ENCODE data around the gene SYT9. TPM values are rescaled to one million over a fixed set of nuclear protein-coding genes. Genes with fewer than 3 reads are reported as not detected.

Gene SYT9
- total and polyA plus RNA-seq, 2 donors (not counting 3 experiments of a cell fraction or from before 2014, with no cell fraction given) = 0.23 TPM; not detected in 1

DNA sequence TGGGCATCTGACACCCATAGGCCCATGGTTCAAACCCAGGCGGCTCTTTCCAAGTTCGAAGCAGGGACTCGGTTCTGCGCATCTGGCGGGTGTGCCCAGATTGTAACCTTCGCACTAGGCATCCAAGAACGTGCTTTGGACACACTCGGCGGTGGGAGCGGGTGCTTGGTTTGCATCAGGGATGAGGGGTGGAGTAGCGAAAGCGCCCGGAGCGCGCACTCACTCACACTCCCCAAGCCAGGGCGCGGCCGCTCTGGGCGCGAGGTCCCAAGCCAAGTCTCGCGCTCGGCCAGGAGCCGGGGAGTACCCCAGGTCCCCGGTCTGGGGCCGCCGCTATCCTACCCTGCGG, 243 bp upstream of the SYT9 start:
- Histone ChIP-seq H3K4me1 (ENCODE audit: control insufficient read depth, extremely low read depth, insufficient read depth, low read length) (peaks cover 6% of the 10 kb centered on the region), H3K4me3 (replicated peaks in 1 of 3; ENCODE audit: insufficient read depth in 1 of 3, low read depth in 1 of 3, low read length in 3 of 3) (peak overlapping the region; percentile 1 to 50 (median 39)), H3K9me3 (replicated peaks; ENCODE audit: control insufficient read depth, insufficient read depth, low read length) (no peaks in the 10 kb centered on the region), H3K4me2 (ENCODE audit: insufficient read depth, low read length) (peak overlapping the region; percentile 27), H3K36me3 (ENCODE audit: control insufficient read depth in 2 of 2, extremely low read depth in 1 of 2, insufficient read depth in 2 of 2, low read length in 2 of 2) (no peaks in the 10 kb centered on the region), H3K9me1 (replicated peaks; ENCODE audit: control insufficient read depth, extremely low read depth, insufficient read depth, low read length) (no peaks in the 10 kb centered on the region), H4K20me1 (replicated peaks; ENCODE audit: control insufficient read depth, extremely low read depth, insufficient read depth, low read length) (no peaks in the 10 kb centered on the region), H3K27me3 (ENCODE audit: control insufficient read depth in 2 of 2, insufficient read depth in 2 of 2, low read length in 2 of 2) (peaks cover 21 to 46% of the 10 kb centered on the region in 2 experiments), H3K27ac (ENCODE audit: insufficient read depth, low read depth, low read length) (no peak overlapping the region), H3K79me2 (ENCODE audit: control insufficient read depth, insufficient read depth, low read length) (no peaks in the 10 kb centered on the region), H2AFZ (ENCODE audit: low read depth, low read length) (peak overlapping the region; percentile 29), H3K9ac (replicated peaks; ENCODE audit: extremely low read depth, insufficient read depth, low read length) (no peak overlapping the region)
- ChIA-PET POLR2A (no interaction called here), CTCF (interaction anchor here (0.8 to 1.0 kb wide), 3 partner anchors 10 to 153 kb away, joined by 3 read pairs; no protein-coding TSS in a partner anchor)
- peak; percentile 2 for DNase-seq (ENCODE audit: low read depth, low spot score)
- dilution Hi-C loops (cut with MboI; ENCODE audit: extremely low pct_ligation_motif_present, low sequenced_read_pairs) (no loop called here), intact Hi-C loops (cut with micrococcal nuclease) (no loop called here)
- FAIRE-seq = no peak
- no TSS peak for BruUV-seq (replicated peaks)
- TF ChIP-seq EZH2 (IDR thresholded peaks at IDR 0.05; ENCODE audit: borderline replicate concordance, low read depth, low read length, severe bottlenecking) = no peak
- no peak for TF ChIP-seq GATA2 (IDR thresholded peaks at IDR 0.05; ENCODE audit: insufficient read depth, insufficient read length, low read depth, low read length)
- no peak for TF ChIP-seq FOS (IDR thresholded peaks at IDR 0.05; ENCODE audit: borderline replicate concordance, insufficient read depth, low read length)
- no peak for TF ChIP-seq POLR2AphosphoS5 (IDR thresholded peaks at IDR 0.05; ENCODE audit: insufficient read depth, low read depth, low read length)
- TF ChIP-seq, protein P1, sequence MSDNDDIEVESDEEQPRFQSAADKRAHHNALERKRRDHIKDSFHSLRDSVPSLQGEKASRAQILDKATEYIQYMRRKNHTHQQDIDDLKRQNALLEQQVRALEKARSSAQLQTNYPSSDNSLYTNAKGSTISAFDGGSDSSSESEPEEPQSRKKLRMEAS (IDR thresholded peaks at IDR 0.05; ENCODE audit: insufficient read depth, insufficient read length) = no peak
- TF ChIP-seq, protein P2, sequence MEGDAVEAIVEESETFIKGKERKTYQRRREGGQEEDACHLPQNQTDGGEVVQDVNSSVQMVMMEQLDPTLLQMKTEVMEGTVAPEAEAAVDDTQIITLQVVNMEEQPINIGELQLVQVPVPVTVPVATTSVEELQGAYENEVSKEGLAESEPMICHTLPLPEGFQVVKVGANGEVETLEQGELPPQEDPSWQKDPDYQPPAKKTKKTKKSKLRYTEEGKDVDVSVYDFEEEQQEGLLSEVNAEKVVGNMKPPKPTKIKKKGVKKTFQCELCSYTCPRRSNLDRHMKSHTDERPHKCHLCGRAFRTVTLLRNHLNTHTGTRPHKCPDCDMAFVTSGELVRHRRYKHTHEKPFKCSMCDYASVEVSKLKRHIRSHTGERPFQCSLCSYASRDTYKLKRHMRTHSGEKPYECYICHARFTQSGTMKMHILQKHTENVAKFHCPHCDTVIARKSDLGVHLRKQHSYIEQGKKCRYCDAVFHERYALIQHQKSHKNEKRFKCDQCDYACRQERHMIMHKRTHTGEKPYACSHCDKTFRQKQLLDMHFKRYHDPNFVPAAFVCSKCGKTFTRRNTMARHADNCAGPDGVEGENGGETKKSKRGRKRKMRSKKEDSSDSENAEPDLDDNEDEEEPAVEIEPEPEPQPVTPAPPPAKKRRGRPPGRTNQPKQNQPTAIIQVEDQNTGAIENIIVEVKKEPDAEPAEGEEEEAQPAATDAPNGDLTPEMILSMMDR (IDR thresholded peaks at IDR 0.05; ENCODE audit: extremely low read depth in 1 of 2, insufficient read depth in 1 of 2, low read depth in 1 of 2, low read length in 2 of 2) = no peak
- TF ChIP-seq POLR2A (IDR thresholded peaks at IDR 0.05; ENCODE audit: low read depth, low read length) = no peak
- TF ChIP-seq JUN (IDR thresholded peaks at IDR 0.05; ENCODE audit: borderline replicate concordance, insufficient read depth, insufficient read length, low read depth) = no peak
- no peak for TF ChIP-seq MYC (IDR thresholded peaks at IDR 0.05; ENCODE audit: low read depth, low read length)

Measured in endothelial cell of umbilical vein (primary cell).